A673 (cell line): ENCODE measurements around the gene RHOD. TPM values are rescaled to one million over a fixed set of nuclear protein-coding genes. Genes with fewer than 3 reads are reported as not detected.
A peak's percentile ranks its signal among the peaks of the same experiment; 100 is the strongest.

Experiments
- BruUV-seq: library from RNA; stranded (reverse); fragments of 400-500 nt; replicated peaks from 2 replicates; lab custom pipeline; 2021; lab: Mats Ljungman, UMichigan
- CTCF ChIA-PET: fragments of 300-600 bp; sonication (Branson Sonifier 250); formaldehyde crosslinking; loops from one replicate; lab custom pipeline; 2022; ENCODE audit warnings: antibody characterized with exemption; lab: Charles Lee
- POLR2A ChIA-PET: fragments of 300-600 bp; sonication (Branson Sonifier 250); formaldehyde crosslinking; loops from one replicate; lab custom pipeline; 2022; ENCODE audit warnings: antibody characterized with exemption; ENCODE audit not compliant: low non-redundant PET; lab: Charles Lee
- DNase-seq: peaks from one replicate; pipeline ENCODE4 v3.0.0-alpha.2; 2015; ENCODE audit warnings: low spot score
- H3K27ac ChIP-seq: fragments of 200-600 bp; sonication (generic); 2 replicates; pipeline ENCODE4 v1.5.1; 2016; ENCODE audit warnings: mixed run types, low read depth, mild to moderate bottlenecking, mixed read lengths, antibody characterized with exemption, low read length; ENCODE audit not compliant: poor library complexity, severe bottlenecking
- H3K27me3 ChIP-seq: fragments of 200-600 bp; sonication (generic); replicated peaks from 2 replicates; pipeline ENCODE4 v1.6.1; 2017; ENCODE audit warnings: mixed run types, low read depth, mild to moderate bottlenecking, mixed read lengths, antibody characterized with exemption, low read length; ENCODE audit not compliant: insufficient read depth, poor library complexity
- H3K36me3 ChIP-seq: fragments of 200-600 bp; sonication (generic); 2 replicates; pipeline ENCODE4 v1.6.1; 2016; ENCODE audit warnings: mixed run types, mild to moderate bottlenecking, mixed read lengths, antibody characterized with exemption, low read length; ENCODE audit not compliant: insufficient read depth, poor library complexity, severe bottlenecking
- H3K4me1 ChIP-seq: fragments of 200-600 bp; sonication (generic); 2 replicates; pipeline ENCODE4 v1.6.1; 2017; ENCODE audit warnings: mixed run types, mild to moderate bottlenecking, mixed read lengths, antibody characterized with exemption, low read length; ENCODE audit not compliant: insufficient read depth, poor library complexity, severe bottlenecking
- H3K4me3 ChIP-seq: fragments of 200-600 bp; sonication (generic); 2 replicates; pipeline ENCODE4 v1.5.1; 2016; ENCODE audit warnings: low read depth, mixed run types, mild to moderate bottlenecking, mixed read lengths, low read length; ENCODE audit not compliant: poor library complexity, severe bottlenecking
- H3K9me3 ChIP-seq: fragments of 200-600 bp; sonication (generic); 2 replicates; pipeline ENCODE4 v1.6.1; 2016; ENCODE audit warnings: mixed run types, low read depth, mild to moderate bottlenecking, mixed read lengths, antibody characterized with exemption, low read length; ENCODE audit not compliant: poor library complexity, severe bottlenecking
- CTCF ChIP-seq: fragments of 300-800, 200-600 bp; sonication (generic); conservative IDR thresholded peaks from 2 replicates; pipeline ENCODE4 v1.5.1; 2017; ENCODE audit warnings: low read depth, mild to moderate bottlenecking, antibody characterized with exemption, low read length, moderate library complexity, mixed read lengths
- EZH2 ChIP-seq: fragments of 200-600 bp; sonication (generic); IDR thresholded peaks from 2 replicates; pipeline ENCODE4 v1.6.1; 2017; ENCODE audit warnings: borderline replicate concordance, low read depth, mild to moderate bottlenecking, mixed read lengths, antibody characterized with exemption, low read length; ENCODE audit not compliant: poor library complexity, severe bottlenecking
- intact Hi-C: fragments of 100-400 bp; cut with micrococcal nuclease; formaldehyde crosslinking; loops from one replicate; pipeline ENCODE4 v1.10.0; 2022; ENCODE audit not compliant: unreplicated experiment
- microRNA-seq: library from miRNA; unstranded; fragments of <30 nt; microRNA quantifications from one replicate; pipeline ENCODE4 v1.2.0, GENCODE V29; 2021
- total RNA-seq: library from RNA; stranded (reverse); gene quantifications from 2 replicates; pipeline ENCODE4 v1.2.3, GENCODE V29; 2021

Gene RHOD
- total RNA-seq, 1 experiment from 2014 or later, result 0.88 TPM

GRCh38 chr11:67120881-67121710 is 64.4 kb downstream of the RHOD start:
- TSS peak; percentile 47 for BruUV-seq
- peak; percentile 50 for DNase-seq

More at GRCh38 chr11:67120881-67121710, 64.4 kb downstream of the RHOD start:
- ChIA-PET POLR2A (no interaction called here), CTCF (interaction anchor here (0.6 kb wide), 1 partner anchor 237 kb away, joined by 3 read pairs; no protein-coding TSS in a partner anchor)
- Histone ChIP-seq H3K27me3 (no peaks in the 10 kb centered on the region), H3K36me3 (peaks cover 14% of the 10 kb centered on the region), H3K4me3 (peak overlapping the region; percentile 85), H3K9me3 (no peaks in the 10 kb centered on the region), H3K27ac (peak overlapping the region; percentile 93), H3K4me1 (peaks cover 10% of the 10 kb centered on the region)
- TF ChIP-seq EZH2, result no peak
- TF ChIP-seq CTCF, result no peak
- intact Hi-C loops, result loop anchor here (2.0 kb wide), 1 partner anchor 118 kb away; no protein-coding TSS in a partner anchor

Small RNAs within 50 kb of the gene (microRNA-seq; reads per million reads assigned to microRNA genes)
- not detected for gene MIR6860

Other genes with a start within 250 kb of the RHOD start
- 33.1 and 35.0 TPM in 2 replicates for gene RCE1, start 213.4 kb upstream of the RHOD start, total RNA-seq
- 52.9 and 57.2 TPM in 2 replicates for gene LRFN4, start 199.8 kb upstream of the RHOD start, total RNA-seq
- gene PC, start 98.5 kb upstream of the RHOD start, total RNA-seq, result 39.1 and 44.5 TPM in 2 replicates
- gene C11orf86, start 81.5 kb upstream of the RHOD start, total RNA-seq, result not detected in 2 replicates
- gene SYT12, start 33.7 kb upstream of the RHOD start, total RNA-seq, result 2.3 and 3.1 TPM in 2 replicates
- 105 and 121 TPM in 2 replicates for gene KDM2A, start 62.4 kb downstream of the RHOD start, total RNA-seq
- 88.6 and 92.6 TPM in 2 replicates for gene GRK2, start 209.6 kb downstream of the RHOD start, total RNA-seq
- gene ANKRD13D, start 232.5 kb downstream of the RHOD start, total RNA-seq, result 94.2 and 101 TPM in 2 replicates
- gene SSH3, start 246.7 kb downstream of the RHOD start, total RNA-seq, result 5.5 and 7.8 TPM in 2 replicates